Progenitor cell of endocrine pancreas (in vitro differentiated cells): ENCODE data around the gene SYT2. TPM values are rescaled to one million over a fixed set of nuclear protein-coding genes. Genes with fewer than 3 reads are reported as not detected.

Experiments used
- DNase-seq: peaks from one replicate; pipeline ENCODE4 v3.0.0; 2021; ENCODE audit warnings: low spot score; ENCODE audit not compliant: unreplicated experiment
- H3K27ac Mint-ChIP-seq: 2 replicates; pipeline ENCODE4 v1.8.0; 2021; ENCODE audit warnings: mild to moderate bottlenecking, moderate library complexity, mixed read lengths
- H3K27me3 Mint-ChIP-seq: 2 replicates; pipeline ENCODE4 v1.8.0; 2021; ENCODE audit warnings: mixed read lengths
- H3K36me3 Mint-ChIP-seq: 2 replicates; pipeline ENCODE4 v1.8.0; 2022; ENCODE audit warnings: mixed read lengths; ENCODE audit not compliant: insufficient read depth
- H3K4me1 Mint-ChIP-seq: 2 replicates; pipeline ENCODE4 v1.8.0; 2021; ENCODE audit warnings: low read depth, mixed read lengths
- H3K4me3 Mint-ChIP-seq: 2 replicates; pipeline ENCODE4 v1.8.0; 2021; ENCODE audit warnings: low read depth, mild to moderate bottlenecking, moderate library complexity, mixed read lengths
- H3K9me3 Mint-ChIP-seq: 2 replicates; pipeline ENCODE4 v1.8.0; 2021; ENCODE audit warnings: low read depth, mixed read lengths
- CTCF ChIP-seq: fragments of 200-600 bp; sonication (generic); IDR thresholded peaks from one replicate; pipeline ENCODE4 v1.5.0; 2021; ENCODE audit warnings: antibody characterized with exemption, mild to moderate bottlenecking; ENCODE audit not compliant: unreplicated experiment
- long read RNA-seq: library from polyadenylated mRNA; unstranded; transcript quantifications from one replicate; pipeline ENCODE4 v2.0.0, GENCODE V29; 2020
- total RNA-seq: library from RNA; stranded (reverse); gene quantifications from 2 replicates; pipeline ENCODE4 v1.2.1, GENCODE V29; 2021

The SYT2 gene
- 1.4 and 1.8 TPM in 2 replicates for total RNA-seq
- long read RNA-seq, full-length matches to known transcripts = 1 of 4 reads
- long read RNA-seq, partial matches to known transcripts = 0 of 4 reads
- long read RNA-seq, other reads (novel, unspliced or antisense) = 3 of 4 reads

DNA sequence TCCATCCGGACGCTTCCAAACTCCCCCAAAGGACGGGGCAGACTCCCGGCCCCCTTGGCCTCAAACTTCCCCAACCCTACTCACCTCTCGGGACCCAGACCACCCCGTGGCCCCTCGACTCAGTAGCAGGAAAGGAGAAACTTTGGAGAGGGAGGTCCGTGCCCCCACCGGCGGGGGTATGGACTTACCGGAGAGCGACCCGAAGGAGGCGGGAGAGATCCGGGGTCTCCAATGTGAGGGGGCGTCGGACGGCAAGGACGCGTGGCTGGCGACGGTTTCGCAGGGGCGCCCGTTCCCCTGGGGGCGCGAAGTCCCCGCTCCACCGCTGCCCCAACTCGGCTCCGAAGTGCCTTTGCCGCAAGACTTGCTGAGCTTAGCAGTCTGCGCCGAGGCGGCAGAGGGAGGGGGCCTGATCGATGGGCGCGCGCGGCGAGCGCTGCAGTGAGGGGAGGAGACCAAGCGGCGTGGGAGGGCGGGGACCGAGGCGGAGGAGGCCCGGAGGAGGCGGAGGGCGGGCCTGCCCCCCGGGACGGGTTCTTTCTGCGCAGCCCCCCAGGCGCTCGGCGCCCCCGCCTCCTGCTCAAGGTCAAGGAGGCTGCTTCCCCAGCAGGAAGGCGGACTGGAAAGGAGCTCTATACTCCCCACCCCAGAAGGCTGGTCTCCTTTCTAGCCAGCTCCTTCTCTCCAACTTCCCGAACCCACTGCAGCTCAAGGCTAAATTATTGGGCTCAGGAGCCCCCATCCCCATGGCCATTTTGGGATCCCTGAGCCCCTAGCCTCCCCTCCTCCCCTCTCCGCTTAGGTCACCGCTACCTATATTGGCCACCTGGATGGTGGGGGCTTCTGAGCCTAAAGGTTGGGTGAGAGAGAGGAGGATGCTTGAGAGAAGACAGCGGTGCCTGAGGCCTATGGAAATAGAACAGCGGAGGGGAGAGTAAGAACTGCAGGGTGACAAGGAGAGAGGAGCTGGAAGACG is at the start of gene SYT2:
SYT2 (minus strand) TSS at position 385 of the 976 bp plus-strand sequence. CDS start 104,682 bp downstream, outside the sequence.
- Mint-ChIP-seq H3K36me3 (no peaks in the 10 kb centered on the region), H3K9me3 (no peaks in the 10 kb centered on the region), H3K27ac (no peak within 1 kb of the TSS), H3K4me1 (peaks cover 18% of the 10 kb centered on the region), H3K27me3 (peaks cover 68% of the 10 kb centered on the region), H3K4me3 (peak within 1 kb of the TSS; percentile 69)
- no peak for TF ChIP-seq CTCF
- DNase-seq = peak; percentile 79

GRCh38 chr1:202756391-202756790 is 46.1 kb upstream of the SYT2 start:
- no peaks in the 10 kb centered on the region for H3K4me1 Mint-ChIP-seq
- H3K27ac Mint-ChIP-seq = no peak overlapping the region
- DNase-seq = no peak
- TF ChIP-seq CTCF = no peak
- no peaks in the 10 kb centered on the region for H3K9me3 Mint-ChIP-seq
- peaks cover 43% of the 10 kb centered on the region for H3K36me3 Mint-ChIP-seq
- no peak overlapping the region for H3K4me3 Mint-ChIP-seq
- H3K27me3 Mint-ChIP-seq = no peaks in the 10 kb centered on the region

- no peaks in the 10 kb centered on the region for H3K27me3 Mint-ChIP-seq
- no peak for DNase-seq
- no peaks in the 10 kb centered on the region for H3K4me1 Mint-ChIP-seq
- no peak overlapping the region for H3K27ac Mint-ChIP-seq
- no peak for TF ChIP-seq CTCF
- peaks cover 46% of the 10 kb centered on the region for H3K36me3 Mint-ChIP-seq
- H3K9me3 Mint-ChIP-seq = no peaks in the 10 kb centered on the region
- H3K4me3 Mint-ChIP-seq = no peak overlapping the region
Observed at GRCh38 chr1:202754293-202754692, 44.0 kb upstream of the SYT2 start.

DNA sequence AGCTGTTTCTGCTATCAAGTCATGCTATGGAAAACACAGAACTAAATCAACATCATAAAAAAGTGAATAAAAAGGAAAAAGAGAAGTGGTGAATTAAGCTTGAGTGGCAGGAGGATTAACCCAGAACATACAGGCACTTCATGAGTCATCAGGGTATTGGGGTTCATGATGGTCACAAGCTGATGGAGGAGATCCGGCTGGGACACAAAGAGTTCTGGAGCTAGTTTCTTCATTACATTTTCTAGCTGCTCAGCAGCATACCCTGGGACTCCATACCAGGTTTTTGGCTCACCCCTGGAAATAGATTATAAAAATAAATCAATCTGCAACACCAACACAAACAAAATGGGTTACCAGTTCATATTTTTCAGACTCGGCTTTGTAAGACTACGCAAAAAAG is 42.5 kb upstream of the SYT2 start:
- Mint-ChIP-seq H3K4me3 (no peak overlapping the region), H3K36me3 (peaks cover 53% of the 10 kb centered on the region), H3K9me3 (no peaks in the 10 kb centered on the region), H3K27me3 (no peaks in the 10 kb centered on the region), H3K27ac (no peak overlapping the region), H3K4me1 (no peaks in the 10 kb centered on the region)
- DNase-seq = no peak
- TF ChIP-seq CTCF = no peak

DNA sequence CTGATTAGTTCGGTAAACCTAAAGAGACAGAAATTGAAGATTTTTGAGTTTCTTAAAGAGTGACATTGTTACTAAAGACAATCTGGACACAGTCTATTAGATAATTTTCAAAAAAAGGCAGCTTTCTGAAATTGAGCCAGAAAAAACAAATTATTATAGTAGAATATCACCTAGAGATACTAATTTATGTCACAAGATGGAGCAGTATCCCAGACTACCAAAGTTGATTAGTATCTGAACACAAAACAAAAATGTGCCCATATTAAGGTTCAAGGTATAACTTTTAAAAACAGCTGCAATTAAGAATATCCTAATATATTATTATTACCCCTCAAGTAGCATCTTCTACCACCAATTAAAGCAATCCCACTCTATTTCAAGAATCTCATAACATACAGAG is 40.5 kb upstream of the SYT2 start:
- peaks cover 53% of the 10 kb centered on the region for H3K36me3 Mint-ChIP-seq
- H3K4me1 Mint-ChIP-seq = peaks cover 1% of the 10 kb centered on the region
- no peak for DNase-seq
- no peaks in the 10 kb centered on the region for H3K9me3 Mint-ChIP-seq
- peak overlapping the region; percentile 76 for H3K27ac Mint-ChIP-seq
- TF ChIP-seq CTCF = no peak
- no peak overlapping the region for H3K4me3 Mint-ChIP-seq
- H3K27me3 Mint-ChIP-seq = no peaks in the 10 kb centered on the region
